GM21423 (cell line): ENCODE results near the gene PRELID3B.

Source experiments
- ATAC-seq: cut with Tn5 transposase; IDR thresholded peaks from one replicate; pipeline ENCODE4 v1.9.1; 2021; ENCODE audit warnings: mild to moderate bottlenecking, moderate library complexity; ENCODE audit not compliant: unreplicated experiment

PRELID3B gene

DNA sequence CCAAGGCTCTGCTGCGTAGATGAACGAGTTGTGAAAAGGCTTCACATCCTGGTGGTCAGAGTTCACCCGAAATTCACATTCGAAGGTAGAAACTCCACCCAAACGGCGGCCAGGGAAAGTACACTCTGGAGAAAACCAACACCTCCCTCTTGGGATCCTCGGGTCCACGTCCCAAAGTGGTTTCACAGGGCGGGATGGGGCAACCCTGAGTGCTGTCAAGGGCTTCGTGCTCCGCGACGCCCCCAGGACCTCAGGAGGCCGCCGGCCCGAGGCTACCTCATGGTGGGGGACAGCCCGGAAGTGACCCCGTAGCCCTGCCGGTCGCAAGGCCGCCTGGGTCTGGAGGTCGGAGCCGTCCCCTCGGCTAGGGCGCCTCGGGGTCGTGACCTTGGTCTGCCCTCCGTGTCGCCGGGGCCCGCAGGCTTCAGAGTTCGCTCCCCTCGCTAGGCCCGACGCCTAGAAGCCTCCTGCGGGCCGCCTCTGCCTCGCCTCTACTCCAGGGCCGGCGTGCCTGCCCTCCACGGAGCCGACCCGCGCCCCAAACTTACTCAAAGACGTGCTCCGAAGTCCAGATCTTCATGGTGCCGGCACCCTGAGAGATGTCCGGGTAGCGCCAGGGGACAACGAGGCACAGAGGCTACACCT is at the start of gene PRELID3B:
Gene PRELID3B (minus strand): TSS at position 636 of the 645 bp plus-strand sequence. CDS start 56 bp downstream, at position 580.
- peak; percentile 29 for ATAC-seq

DNA sequence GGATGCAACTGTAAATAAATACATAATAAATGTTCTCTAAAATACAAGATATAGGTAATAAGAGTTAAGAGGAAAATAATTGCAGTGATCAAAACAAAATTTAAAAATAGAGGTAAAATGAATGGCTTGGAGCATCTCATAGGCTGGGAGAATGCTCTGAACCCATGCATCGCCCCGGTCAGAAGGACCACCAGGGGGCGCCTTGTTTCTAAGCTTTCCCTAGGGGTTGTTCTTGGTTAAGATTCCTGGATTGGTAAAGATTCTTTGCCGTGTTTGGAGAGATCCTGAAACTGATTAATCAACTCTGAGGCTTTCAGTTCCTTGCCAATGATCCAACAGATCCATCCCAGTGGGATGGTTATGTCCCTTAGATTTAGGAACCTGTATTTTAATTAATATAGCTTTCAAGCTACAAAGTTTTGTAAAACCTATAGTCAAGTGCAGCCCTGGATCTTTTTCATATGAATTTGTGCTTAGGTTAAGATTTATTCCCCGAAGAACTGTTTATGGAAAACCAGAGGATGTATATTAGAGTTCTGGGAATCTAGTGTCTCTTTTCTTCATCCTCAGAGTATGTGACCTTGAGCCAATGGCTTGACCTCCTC is 45.3 kb upstream of the PRELID3B start:
- ATAC-seq, result no peak

DNA sequence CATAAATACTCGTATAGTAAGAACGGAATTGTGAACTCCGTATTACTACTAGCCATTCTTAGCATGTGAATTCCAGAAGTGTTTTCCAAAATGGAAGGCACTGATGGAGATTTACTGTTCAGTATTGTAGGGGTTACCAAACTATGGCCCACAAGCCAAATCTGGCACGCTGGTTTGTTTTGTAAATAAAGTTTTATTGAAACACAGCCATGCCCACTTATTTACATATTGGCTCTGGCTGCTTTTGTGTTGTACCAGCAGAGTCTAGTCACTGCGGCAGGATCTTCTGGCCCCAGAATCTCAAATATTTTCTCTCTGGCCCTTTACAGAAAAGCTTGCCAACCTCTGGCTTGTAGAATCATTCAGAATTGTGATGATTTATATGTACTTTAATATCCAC is 44.3 kb upstream of the PRELID3B start:
- no peak for ATAC-seq

DNA sequence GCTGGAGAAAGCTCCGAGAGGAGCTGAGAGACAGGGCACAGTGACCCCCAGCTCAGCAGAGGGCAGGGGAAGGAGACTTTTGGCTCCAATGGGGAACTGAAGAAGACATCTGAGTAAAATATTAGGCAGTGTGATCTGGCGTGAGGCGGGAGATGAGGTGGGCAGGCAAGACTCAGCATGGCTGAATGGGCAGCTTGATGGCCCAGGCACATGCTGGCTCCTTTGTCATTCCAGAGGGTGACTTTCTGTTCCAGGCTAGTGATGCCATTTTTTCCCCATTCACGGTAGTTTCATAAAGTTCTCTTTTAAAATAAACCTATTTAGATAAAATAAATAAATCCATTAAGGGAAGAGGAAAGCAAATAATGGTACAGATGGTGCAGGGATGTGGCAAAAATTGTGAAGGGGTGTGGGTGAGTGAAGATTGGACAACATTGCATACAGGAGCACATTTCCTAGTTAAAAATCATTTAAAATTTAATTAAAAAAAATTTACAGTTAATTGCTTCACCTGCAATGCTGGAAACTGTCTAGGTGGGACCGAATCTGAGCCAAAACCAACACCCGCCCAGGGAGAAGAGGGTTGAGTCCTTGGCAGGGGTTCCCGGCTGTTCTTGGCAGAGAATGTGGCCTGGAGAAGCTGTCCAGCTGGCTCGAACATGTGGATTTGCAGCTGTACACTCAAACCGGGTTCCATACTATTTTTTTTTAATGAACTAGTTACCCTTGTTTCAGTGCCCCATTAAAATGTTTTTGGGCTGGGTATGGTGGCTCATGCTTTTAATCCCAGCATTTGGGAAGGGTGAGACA is 41.7 kb upstream of the PRELID3B start:
- ATAC-seq, result no peak

DNA sequence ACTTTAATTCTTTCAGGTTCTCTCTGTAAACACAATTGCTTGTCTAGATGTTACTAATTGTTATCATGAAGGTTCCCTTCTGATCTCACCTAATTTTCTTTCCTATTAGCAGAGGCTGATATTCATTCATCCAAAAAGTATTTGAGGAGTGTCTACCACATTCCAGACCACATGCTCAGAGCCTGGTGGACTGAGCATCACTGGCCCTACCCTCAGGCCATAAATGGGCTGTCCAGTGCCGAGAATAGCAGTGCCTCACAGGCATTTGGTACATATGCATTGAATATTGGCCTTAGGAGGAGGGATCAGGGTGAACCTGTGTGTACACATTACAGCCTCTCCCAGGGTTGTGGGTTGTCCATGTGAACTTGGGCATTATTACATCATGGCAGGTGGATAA is 40.4 kb upstream of the PRELID3B start:
- ATAC-seq, result no peak

DNA sequence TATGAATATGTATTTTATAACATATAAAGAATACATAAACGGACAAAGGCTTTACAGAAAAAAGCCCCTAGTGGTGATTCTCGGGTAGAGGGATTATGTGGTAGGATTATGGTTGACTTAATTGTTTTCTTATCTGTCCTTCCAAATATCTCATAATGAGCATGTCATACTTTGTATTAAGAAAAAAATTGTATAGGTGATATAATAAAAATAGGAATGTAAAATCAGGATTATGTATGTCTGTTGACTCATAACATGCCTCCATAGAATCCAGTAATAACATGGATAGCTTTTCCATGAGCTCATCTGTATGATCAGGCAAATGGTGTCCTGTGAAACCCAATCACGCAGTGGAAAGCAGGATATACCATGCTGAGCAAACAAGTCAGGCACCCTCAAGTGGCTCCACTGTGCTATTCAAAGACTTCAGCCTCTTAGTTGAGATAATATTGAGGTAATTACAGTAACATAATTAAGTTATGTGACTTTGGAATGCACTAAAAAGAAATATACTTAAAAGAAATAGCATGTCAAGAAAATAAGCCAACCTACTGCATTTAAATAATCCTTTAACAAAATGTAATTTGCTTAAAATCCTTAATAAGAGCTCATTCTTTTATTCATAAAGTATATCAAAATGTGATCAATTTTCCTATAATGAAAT is 39.6 kb upstream of the PRELID3B start:
- ATAC-seq, result no peak

DNA sequence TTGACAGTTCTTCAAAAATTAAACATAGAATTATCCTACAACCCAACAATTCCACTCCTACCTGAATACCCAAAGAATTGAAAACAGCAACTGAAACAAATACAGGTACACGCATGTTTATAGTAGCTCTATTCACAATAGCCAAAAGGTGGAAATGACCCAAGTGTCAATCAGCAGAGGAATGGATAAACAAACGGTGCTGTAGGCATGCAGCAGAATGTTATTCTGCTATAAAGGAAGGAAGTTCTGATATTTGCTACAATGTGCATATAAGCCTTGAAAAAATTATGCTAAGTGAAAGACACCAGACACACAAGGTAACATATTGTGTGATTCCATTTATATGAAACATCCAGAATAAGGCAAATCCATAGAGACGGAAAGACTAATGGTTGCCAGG is 38.5 kb upstream of the PRELID3B start:
- no peak for ATAC-seq

DNA sequence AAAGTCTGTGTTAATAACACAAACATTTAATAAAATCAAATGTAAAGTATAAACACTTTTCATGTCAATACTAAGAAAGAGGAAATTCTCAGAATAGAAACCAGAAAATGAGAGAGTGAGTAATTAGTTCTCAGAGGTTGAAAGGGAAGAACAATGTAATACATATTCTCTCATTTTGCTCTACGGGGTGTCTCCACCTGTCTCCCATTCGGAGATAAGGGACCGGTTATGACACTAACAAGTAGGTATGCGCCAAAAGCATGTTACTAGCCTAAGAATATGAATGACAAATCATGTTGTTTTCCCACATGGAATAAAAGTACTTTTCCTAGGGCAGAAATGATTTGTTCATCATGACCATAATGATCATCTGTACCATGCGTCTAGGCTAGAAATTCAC is 35.6 kb upstream of the PRELID3B start:
- no peak for ATAC-seq

DNA sequence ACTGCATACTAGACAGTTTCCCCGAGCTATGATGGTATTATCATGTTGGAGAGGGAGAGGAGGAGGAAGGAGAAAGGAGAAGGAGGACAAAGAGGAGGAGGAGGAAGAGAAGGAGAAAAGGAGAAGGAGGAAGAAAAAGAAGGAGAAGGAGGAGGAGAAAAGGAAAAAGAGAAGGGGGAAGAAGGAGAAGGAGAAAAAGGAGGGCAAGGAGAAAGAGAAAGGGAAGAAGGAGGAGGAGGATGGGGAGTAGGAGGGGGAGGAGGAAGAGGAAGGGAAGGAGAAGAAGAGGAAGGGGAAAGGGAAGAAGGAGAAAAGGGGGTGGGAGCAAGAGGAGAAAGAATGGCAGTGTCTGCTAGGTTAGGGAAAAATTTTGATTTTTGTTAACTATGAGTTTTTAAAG is 35.1 kb upstream of the PRELID3B start:
- ATAC-seq, result no peak

DNA sequence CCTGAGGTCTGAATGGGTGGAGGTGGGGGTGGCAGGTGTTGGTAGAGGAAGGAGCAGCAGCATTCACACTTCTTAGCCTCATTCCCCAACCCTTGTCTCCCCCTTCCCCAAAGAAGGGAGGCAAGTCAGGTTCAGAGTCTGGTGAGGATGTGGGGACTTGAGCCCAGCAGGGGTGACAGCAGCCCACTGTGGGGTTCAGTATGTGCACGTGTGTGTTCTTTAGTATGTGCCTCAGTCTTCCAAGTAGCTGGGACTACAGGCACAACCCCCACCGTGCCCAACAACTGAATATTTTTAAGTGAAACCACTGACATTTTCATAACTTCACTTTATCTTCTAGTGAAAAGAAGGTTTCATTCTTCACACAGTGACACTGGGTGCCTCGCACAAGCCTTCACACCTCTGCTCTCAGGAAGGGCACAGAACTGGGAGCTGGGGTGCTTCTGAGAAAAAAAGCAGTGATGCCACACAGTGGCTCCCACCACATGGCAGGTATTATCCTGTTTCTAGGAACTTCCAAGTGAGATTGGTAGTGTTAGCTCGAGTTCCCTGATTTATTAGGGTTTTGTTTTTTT is 33.4 kb upstream of the PRELID3B start:
- no peak for ATAC-seq

DNA sequence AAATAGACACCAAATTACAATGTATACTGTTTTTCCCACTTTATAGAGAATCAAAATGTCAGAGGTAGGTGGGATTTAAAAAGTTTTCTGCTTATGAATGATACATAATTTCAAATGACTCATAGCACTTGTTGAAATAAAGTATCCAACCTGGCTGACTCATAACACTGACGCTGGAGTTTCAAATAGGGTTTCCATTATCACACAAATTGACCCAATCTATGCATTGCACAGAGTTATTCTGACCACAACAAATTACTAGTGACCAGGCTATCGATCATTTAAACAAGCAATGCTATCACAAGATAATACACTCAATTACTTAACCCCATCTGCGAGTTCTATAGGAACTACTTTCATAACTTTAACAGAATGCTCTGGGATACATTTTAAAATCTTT is 31.9 kb upstream of the PRELID3B start:
- no peak for ATAC-seq

DNA sequence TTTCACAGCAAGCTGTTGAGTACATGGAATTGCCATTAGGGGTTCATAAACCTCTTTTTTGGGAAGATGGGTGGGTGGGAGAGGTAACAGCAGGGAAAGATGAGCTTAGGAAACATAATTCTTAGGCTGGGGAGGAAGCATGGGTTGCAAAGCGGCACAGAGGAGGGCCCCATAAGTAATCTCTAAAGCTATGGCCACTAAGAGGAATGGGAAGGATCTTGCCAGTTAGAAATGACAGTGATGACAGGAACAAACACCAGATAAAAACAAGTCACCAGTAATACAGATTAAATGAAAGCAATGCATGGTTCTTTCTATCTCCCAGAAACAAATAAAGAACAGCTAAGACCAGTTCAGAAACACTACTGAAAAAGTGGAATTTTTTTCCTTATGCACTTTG is 31.0 kb upstream of the PRELID3B start:
- no peak for ATAC-seq

DNA sequence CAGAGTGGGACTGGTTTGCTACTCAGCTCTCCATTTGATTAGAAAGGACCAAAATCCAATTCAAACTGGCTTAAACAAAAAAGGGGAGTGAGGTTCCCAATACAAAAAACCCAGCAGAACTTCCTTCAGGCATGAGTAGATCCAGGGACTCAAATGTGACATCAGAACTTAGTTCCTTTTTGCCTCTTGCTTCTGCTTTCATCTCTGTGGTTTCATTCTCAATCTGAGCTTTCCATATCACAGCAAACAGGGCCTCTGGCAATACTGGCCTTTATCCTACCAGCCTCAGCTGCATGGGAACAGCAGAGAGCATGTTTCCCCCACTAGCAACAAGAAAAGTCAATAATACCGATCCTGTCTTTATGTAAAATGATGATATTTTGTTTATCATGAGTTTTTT is 28.6 kb upstream of the PRELID3B start:
- ATAC-seq, result no peak

DNA sequence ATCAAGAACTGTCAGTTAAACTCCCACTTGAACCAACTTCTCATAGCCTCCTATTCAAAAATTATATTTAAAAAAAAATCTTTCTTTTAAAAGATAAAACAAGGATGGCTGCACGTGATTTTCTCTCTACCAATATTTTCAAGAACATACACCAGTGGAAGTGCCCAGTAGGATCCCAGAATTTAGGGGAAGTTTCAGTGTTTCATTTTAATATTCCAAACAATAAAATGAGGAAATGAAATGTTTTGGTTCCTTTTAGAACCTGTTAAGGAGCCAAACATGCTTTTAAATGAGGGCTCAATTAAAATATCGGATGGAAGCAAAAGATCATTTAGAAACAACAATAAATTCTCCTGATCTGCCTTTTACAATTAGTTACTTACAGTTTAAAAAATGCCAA is 26.4 kb upstream of the PRELID3B start:
- ATAC-seq, result no peak

DNA sequence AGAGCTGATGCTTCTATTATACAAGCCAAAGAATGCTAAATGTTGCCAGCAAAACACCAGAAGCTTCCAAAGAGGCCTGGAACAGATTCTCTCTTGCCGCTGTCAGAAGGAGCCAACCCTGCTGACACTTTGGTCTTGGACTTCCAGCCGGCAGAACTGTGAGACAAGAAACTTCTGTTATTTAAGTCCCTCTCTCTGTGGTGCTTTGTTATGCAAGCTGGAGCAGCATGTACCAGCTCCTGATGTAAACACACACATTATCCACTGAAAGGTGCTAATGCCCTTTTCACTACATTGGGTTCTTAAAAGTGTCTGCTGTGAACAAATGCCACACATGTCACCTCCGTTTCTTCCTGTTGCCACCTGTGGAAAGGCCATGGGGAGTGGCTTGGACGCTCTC is 25.9 kb upstream of the PRELID3B start:
- no peak for ATAC-seq

DNA sequence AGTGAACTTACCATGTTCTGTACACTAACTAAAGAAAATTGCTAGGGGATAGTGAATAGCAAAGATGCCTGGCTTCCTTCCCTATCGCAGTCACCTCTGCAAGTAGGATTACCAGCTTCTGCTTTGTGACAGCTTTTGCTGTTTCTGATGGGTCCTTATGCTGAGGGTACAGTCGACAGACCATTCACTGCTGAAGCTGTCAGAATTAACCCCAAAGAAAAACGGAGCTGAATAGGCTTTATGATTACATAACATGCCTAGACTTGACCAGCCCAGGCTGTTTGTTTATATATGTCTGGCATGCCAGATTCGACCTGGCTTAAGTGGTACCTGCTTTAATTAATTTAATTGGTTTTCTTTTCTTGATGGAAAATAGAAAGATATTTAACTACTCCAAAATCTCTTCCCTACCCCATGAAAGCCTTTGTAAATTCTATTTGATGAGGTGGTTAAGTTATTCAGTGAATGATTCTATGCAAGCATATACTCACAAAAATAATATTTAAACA is 21.7 kb upstream of the PRELID3B start:
- no peak for ATAC-seq

DNA sequence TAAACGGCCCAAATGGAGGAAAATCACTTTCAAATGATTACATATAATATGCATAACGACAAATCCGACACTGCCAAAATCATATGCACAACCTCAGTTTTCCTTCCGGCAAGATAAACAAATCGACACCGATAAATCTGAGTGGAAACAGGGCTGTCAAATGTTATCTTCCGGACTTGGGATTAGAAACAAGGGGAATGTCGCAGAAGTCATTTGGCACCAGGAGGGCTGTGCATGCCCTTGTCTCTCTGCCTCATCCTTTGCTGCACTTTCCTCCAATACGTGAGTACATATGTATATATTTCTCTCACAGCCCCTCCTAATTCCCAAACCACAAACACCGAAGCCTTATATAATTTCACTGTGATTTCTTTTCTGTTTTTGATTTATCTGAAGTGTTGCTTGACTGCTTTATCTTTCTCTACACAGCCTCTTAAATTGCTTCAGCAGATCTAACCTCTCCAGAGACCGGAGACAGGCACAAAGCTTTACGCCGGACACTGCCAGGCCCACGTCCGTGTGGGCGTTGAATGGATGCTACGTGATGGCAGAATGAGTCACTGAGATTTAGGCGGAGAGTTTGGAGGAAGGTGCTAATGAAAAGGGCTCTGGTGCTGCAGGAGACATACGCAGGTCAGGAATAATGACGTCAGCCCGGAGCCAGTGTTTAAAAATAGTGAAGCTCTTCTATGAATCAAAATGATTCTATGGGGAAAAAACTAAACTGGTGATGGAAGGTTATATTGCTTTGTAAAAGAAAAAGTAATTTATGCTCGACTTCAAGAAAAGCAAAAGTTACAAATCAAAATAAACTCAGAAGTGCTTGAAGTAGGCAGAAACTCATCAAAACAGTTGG is 21.0 kb upstream of the PRELID3B start:
- ATAC-seq, result no peak

DNA sequence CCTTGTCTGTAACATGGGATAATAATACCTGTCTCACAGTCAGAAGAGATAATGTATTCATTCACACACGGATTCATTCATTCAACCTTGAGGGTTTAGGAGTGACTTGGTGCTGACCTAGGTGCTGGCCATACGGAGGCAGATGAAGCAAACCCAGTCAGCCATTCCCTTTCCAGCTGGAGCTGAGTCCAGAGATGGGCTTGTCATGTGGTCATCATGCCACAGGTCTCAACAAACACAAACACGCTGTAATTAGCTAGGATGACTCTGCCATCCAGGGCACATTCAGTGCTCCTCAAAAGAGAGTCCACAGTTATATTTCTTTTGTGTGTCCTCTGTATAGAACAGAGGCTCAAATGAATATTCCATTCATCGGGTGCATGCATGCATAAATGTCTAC is 19.5 kb upstream of the PRELID3B start:
- no peak for ATAC-seq

DNA sequence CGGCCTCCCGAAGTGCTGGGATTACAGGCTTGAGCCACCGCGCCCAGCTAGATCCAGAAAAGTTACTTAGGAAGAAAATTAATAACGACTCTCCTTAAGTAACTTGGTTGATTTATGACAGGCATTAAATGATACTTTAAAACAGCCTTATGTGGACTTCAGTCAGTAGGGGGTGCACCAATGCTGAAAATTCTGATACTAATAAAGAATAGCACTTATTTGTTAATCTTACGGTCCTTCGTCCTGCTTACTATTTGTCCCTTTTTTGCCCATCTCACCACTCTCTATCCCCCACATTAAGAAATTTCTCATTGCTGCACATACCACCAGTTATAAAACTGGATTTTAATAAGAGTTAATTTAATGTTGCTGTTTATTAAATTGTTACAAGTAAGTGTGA is 12.7 kb upstream of the PRELID3B start:
- ATAC-seq, result no peak

DNA sequence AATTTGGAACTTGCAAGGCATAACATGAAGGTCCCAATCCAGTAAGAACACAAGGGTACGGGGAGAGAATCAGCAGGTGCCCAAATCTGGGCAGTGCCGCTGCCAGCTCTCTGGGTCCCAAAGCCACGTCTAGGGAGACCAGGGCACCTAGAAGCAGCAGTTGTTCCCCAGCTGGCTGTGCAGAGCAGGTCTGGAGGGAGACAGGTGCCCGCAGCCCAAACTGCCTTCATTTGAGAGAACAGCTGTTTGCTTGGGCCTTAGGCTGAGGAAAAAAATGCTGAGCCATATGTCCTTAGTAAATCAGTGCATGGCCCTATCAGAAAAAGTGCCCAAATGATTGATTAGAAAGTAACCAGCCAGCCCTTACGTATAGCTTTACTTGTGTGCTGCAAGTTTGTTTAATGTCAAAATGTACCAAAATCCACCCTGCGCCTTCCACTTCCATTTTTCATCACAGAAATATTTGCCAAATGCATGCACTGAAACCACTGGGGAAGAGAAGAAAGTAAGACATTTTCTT is 9.1 kb upstream of the PRELID3B start:
- no peak for ATAC-seq
